Measurements from ENCODE around the gene ZNF674. TPM values are rescaled to one million over a fixed set of nuclear protein-coding genes. Genes with fewer than 3 reads are reported as not detected.

The ZNF674 gene
- total and polyA plus RNA-seq, 2 of the 4 experiments (the other 2 are of a cell fraction), result 2.2 to 13.4 TPM

GRCh38 chrX:46554942-46555341 is 9.7 kb upstream of the ZNF674 start:
- in situ Hi-C loops (cut with MboI; ENCODE audit: low sequenced_read_pairs), result loop anchor here (10.0 kb wide), 1 partner anchor 90 kb away; no protein-coding TSS in a partner anchor
- no peak overlapping the region for H2BK20ac ChIP-seq (ENCODE audit: low read depth, low read length)
- BruUV-seq (replicated peaks), result no TSS peak
- H2BK120ac ChIP-seq (ENCODE audit: low read depth, low read length), result no peak overlapping the region
- no peak overlapping the region for H3K9ac ChIP-seq (ENCODE audit: low read depth, low read length)
- ATAC-seq (ENCODE audit: low read depth) (peak; percentile 34; the same call in 1 of the 2 replicates), DNase-seq (peak; percentile 58)
- no peaks in the 10 kb centered on the region for H3K27me3 ChIP-seq (ENCODE audit: control insufficient read depth, insufficient read depth, low read length)
- no peaks in the 10 kb centered on the region for H3K9me3 ChIP-seq (ENCODE audit: control insufficient read depth, insufficient read depth, low read length)
- no peaks in the 10 kb centered on the region for H3K9me1 ChIP-seq (ENCODE audit: insufficient read depth, low read length)
- ChIA-PET POLR2A (ENCODE audit: unreplicated experiment) (no interaction called here), CTCF (interaction anchor here (0.7 to 0.8 kb wide), 3 partner anchors 58 to 242 kb away, joined by 3 to 11 read pairs (median 3); partner anchors contain the start of gene SLC9A7)
- H2AK9ac ChIP-seq (replicated peaks; ENCODE audit: low read depth, low read length, poor library complexity), result no peak overlapping the region
- no peak overlapping the region for H3K18ac ChIP-seq (ENCODE audit: low read depth, low read length)
- H3K23ac ChIP-seq (ENCODE audit: low read depth, low read length), result no peak overlapping the region
- no peak overlapping the region for H4K8ac ChIP-seq (ENCODE audit: low read depth in 2 of 2, low read length in 2 of 2)
- H3K14ac ChIP-seq (replicated peaks; ENCODE audit: low read depth, low read length), result no peak overlapping the region
- no peak overlapping the region for H4K5ac ChIP-seq (ENCODE audit: low read depth, low read length)
- H3K79me1 ChIP-seq (ENCODE audit: low read depth in 1 of 2, low read length in 2 of 2), result peaks cover 4 to 6% of the 10 kb centered on the region in 2 experiments; a peak in 2 of 4 replicates
- no peak overlapping the region for H3K4me2 ChIP-seq (ENCODE audit: low read depth, low read length)
- no peak overlapping the region for H3K4ac ChIP-seq (ENCODE audit: low read depth, low read length)
- intact Hi-C loops (cut with micrococcal nuclease), result loop anchor here (1.0 to 10.0 kb wide), 5 partner anchors 88 to 540 kb away; partner anchors contain the start of gene SLC9A7
- H2AK5ac ChIP-seq (ENCODE audit: low read depth, low read length), result no peak overlapping the region
- TF ChIP-seq POLR2A (IDR thresholded peaks at IDR 0.05; ENCODE audit: low read depth, low read length) (no peak), RFX5 (IDR thresholded peaks at IDR 0.05; ENCODE audit: low read depth, low read length) (no peak), MAZ (IDR thresholded peaks at IDR 0.05; ENCODE audit: borderline replicate concordance, low read depth, low read length) (no peak), CEBPB (IDR thresholded peaks at IDR 0.05; ENCODE audit: low read depth, low read length) (peak; percentile 94), RAD21 (IDR thresholded peaks at IDR 0.05; ENCODE audit: low read length) (peak; percentile 62), BHLHE40 (IDR thresholded peaks at IDR 0.05; ENCODE audit: low read depth, low read length) (no peak), NFE2L2 (IDR thresholded peaks at IDR 0.05; ENCODE audit: low read depth, low read length) (no peak), MXI1 (IDR thresholded peaks at IDR 0.05; ENCODE audit: borderline replicate concordance, low read depth, low read length) (no peak), FOS (IDR thresholded peaks at IDR 0.05; ENCODE audit: low read depth, low read length) (no peak), SMC3 (IDR thresholded peaks at IDR 0.05; ENCODE audit: low read depth, low read length) (peak; percentile 65), RCOR1 (IDR thresholded peaks at IDR 0.05; ENCODE audit: insufficient replicate concordance, low read length) (no peak), USF2 (IDR thresholded peaks at IDR 0.05; ENCODE audit: low read depth, low read length) (no peak), CTCF (conservative IDR thresholded peaks at IDR 0.05; ENCODE audit: low read depth, low read length) (peak; percentile 57), CHD1 (IDR thresholded peaks at IDR 0.05; ENCODE audit: low read depth, low read length) (no peak), ELK1 (IDR thresholded peaks at IDR 0.05; ENCODE audit: borderline replicate concordance, low read depth, low read length) (no peak), MAFK (IDR thresholded peaks at IDR 0.05; ENCODE audit: low read depth, low read length) (no peak)
- no peaks in the 10 kb centered on the region for H3K4me1 ChIP-seq (ENCODE audit: control insufficient read depth, insufficient read depth, low read length)
- H2BK15ac ChIP-seq (ENCODE audit: low read depth, low read length), result no peak overlapping the region
- no peak overlapping the region for H4K91ac ChIP-seq (ENCODE audit: insufficient read depth, low read depth, low read length)
- no peaks in the 10 kb centered on the region; the same call in 1 of the 2 replicates for H3K36me3 ChIP-seq (ENCODE audit: control insufficient read depth, insufficient read depth, low read length)
- H3K4me3 ChIP-seq (ENCODE audit: insufficient read depth, low read depth, low read length), result no peak overlapping the region
- no peak overlapping the region for H2BK5ac ChIP-seq (ENCODE audit: low read depth, low read length, poor library complexity, severe bottlenecking)
- no peak overlapping the region for H3K27ac ChIP-seq (ENCODE audit: insufficient read depth, low read length)
- no peak overlapping the region for H3K56ac ChIP-seq (ENCODE audit: extremely low read depth, insufficient read depth, low read length)
- dilution Hi-C loops (cut with HindIII; ENCODE audit: low sequenced_read_pairs, unreplicated experiment), result no loop called here
- H4K20me1 ChIP-seq (ENCODE audit: insufficient read depth, low read length), result no peaks in the 10 kb centered on the region
- no peak overlapping the region for H2AFZ ChIP-seq (replicated peaks; ENCODE audit: low read length, poor library complexity)
- no CpG with 5 or more reads among the region's 2 CpGs for WGBS, 2 experiments (ENCODE audit: extremely low coverage in 2 of 2, insufficient read length in 1 of 2)

All from IMR-90 (cell line).